NCI-H2227 (cell line): ENCODE data around the gene PLCB4.

Source experiments
- DNase-seq: peaks from one replicate; lab custom pipeline; 2025; ENCODE audit not compliant: unreplicated experiment; lab: John Stamatoyannopoulos, UW

The PLCB4 gene

GRCh38 chr20:9480066-9480465 lies 411.2 kb downstream of the PLCB4 start:
- no peak for DNase-seq

- no peak for DNase-seq
These were observed 413.3 kb downstream of the PLCB4 start for GRCh38 chr20:9482180-9482579.

GRCh38 chr20:9483131-9483530 lies 414.2 kb downstream of the PLCB4 start:
- DNase-seq: no peak

GRCh38 chr20:9485614-9486340 lies 416.9 kb downstream of the PLCB4 start:
- DNase-seq: no peak

GRCh38 chr20:9487231-9487630 lies 418.3 kb downstream of the PLCB4 start:
- no peak for DNase-seq

GRCh38 chr20:9488063-9488462 lies 419.2 kb downstream of the PLCB4 start:
- DNase-seq: no peak

GRCh38 chr20:9490161-9490560 lies 421.3 kb downstream of the PLCB4 start:
- DNase-seq: no peak

GRCh38 chr20:9490631-9491030 lies 421.7 kb downstream of the PLCB4 start:
- no peak for DNase-seq

GRCh38 chr20:9491324-9491723 lies 422.4 kb downstream of the PLCB4 start:
- no peak for DNase-seq

- no peak for DNase-seq
These were observed 423.2 kb downstream of the PLCB4 start for GRCh38 chr20:9492067-9492466.

GRCh38 chr20:9493803-9494202 lies 424.9 kb downstream of the PLCB4 start:
- no peak for DNase-seq

- no peak for DNase-seq
These were observed 426.8 kb downstream of the PLCB4 start for GRCh38 chr20:9495701-9496100.

- no peak for DNase-seq
These were observed 427.3 kb downstream of the PLCB4 start for GRCh38 chr20:9496155-9496554.

- no peak for DNase-seq
These were observed 429.4 kb downstream of the PLCB4 start for GRCh38 chr20:9498322-9498721.

- DNase-seq: no peak
These were observed 430.4 kb downstream of the PLCB4 start for GRCh38 chr20:9499126-9499899.

- DNase-seq: no peak
These were observed 431.2 kb downstream of the PLCB4 start for GRCh38 chr20:9500121-9500520.

GRCh38 chr20:9501473-9501872 lies 432.6 kb downstream of the PLCB4 start:
- DNase-seq: no peak

GRCh38 chr20:9503526-9504245 lies 434.8 kb downstream of the PLCB4 start:
- DNase-seq: peak; percentile 45

GRCh38 chr20:9506280-9506821 lies 437.5 kb downstream of the PLCB4 start:
- no peak for DNase-seq

GRCh38 chr20:9506964-9507369 lies 438.1 kb downstream of the PLCB4 start:
- DNase-seq: no peak

- DNase-seq: no peak
These were observed 438.8 kb downstream of the PLCB4 start for GRCh38 chr20:9507544-9508239.
